HCT116 (cell line): ENCODE measurements around the gene CSNK1G2. TPM values are rescaled to one million over a fixed set of nuclear protein-coding genes. Genes with fewer than 3 reads are reported as not detected.

Source experiments
- ATAC-seq: fragments of 200-7000 bp; cut with Tn5 transposase; 2 replicates; pipeline ENCODE4 v1.9.1; 2020; ENCODE audit warnings: mild to moderate bottlenecking, moderate library complexity
- BruUV-seq: library from RNA; stranded (reverse); fragments of 400-500 nt; replicated peaks from 2 replicates; lab custom pipeline; 2021; lab: Mats Ljungman, UMichigan
- CTCF ChIA-PET: fragments of 300-600 bp; sonication (Branson Sonifier 250); formaldehyde crosslinking; loops from one replicate; lab custom pipeline; 2021; ENCODE audit warnings: antibody characterized with exemption; lab: Charles Lee
- POLR2A ChIA-PET: fragments of 300-600, 350-600 bp; sonication (Branson Sonifier 250); formaldehyde crosslinking; loops from one replicate; lab custom pipeline; 2021; ENCODE audit warnings: antibody characterized with exemption; lab: Charles Lee
- RAD21 ChIA-PET, 2 experiments: fragments of 300-600 bp; sonication (Branson Sonifier 250); formaldehyde crosslinking; loops; one replicate each; lab custom pipeline; 2023; ENCODE audit warnings: low total read pairs in 2 of 2; ENCODE audit not compliant: uncharacterized antibody in 2 of 2, unreplicated experiment in 2 of 2, low non-redundant PET in 1 of 2; lab: Charles Lee
- DNase-seq: peaks from one replicate; pipeline ENCODE4 v3.0.0-alpha.2; 2010; ENCODE audit warnings: low read depth, low spot score
- H2AFZ ChIP-seq: fragments of 200-600 bp; shearing (Covaris generic), sonication (generic); 2 replicates; pipeline ENCODE4 v1.6.1; 2017; ENCODE audit warnings: low read depth, mixed run types, mixed read lengths, antibody characterized with exemption, low read length; ENCODE audit not compliant: poor library complexity, severe bottlenecking
- H3K27ac ChIP-seq: 2 replicates; pipeline ENCODE4 v1.5.1; 2012; ENCODE audit warnings: low read depth, low read length
- H3K27me3 ChIP-seq: fragments of 200-600 bp; sonication (generic); 2 replicates; pipeline ENCODE4 v1.6.1; 2016; ENCODE audit warnings: mixed run types, low read length, mixed read lengths; ENCODE audit not compliant: insufficient read depth
- H3K36me3 ChIP-seq, 2 experiments: fragments of 200-500 bp in 1 of 2; fragments of 200-600 bp in 1 of 2; sonication (Bioruptor generic) in 1 of 2; sonication (generic) in 1 of 2; 2 replicates each; pipeline versions ENCODE4 v1.5.1 to v1.6.1; 2014 to 2016; ENCODE audit warnings: low read length in 2 of 2, inconsistent platforms in 1 of 2, mixed read lengths in 1 of 2, mixed run types in 1 of 2; ENCODE audit not compliant: insufficient read depth in 2 of 2, control insufficient read depth in 1 of 2
- H3K4me1 ChIP-seq, 2 experiments: fragments of 200-600 bp in 1 of 2; sonication (generic) in 1 of 2; 2 replicates each; pipeline versions ENCODE4 v1.5.1 to v1.6.1; 2012 to 2017; ENCODE audit warnings: low read length in 2 of 2, inconsistent platforms in 1 of 2, mild to moderate bottlenecking in 1 of 2, mixed read lengths in 1 of 2, mixed run types in 1 of 2, moderate library complexity in 1 of 2; ENCODE audit not compliant: insufficient read depth in 2 of 2, control insufficient read depth in 1 of 2
- H3K4me2 ChIP-seq: fragments of 200-600 bp; sonication (generic); 2 replicates; pipeline ENCODE4 v1.6.1; 2017; ENCODE audit warnings: mixed run types, low read length, mixed read lengths
- H3K4me3 ChIP-seq, 2 experiments: fragments of 200-600 bp in 1 of 2; sonication (generic) in 1 of 2; replicated peaks in 1 of 2; 2 replicates each; pipeline ENCODE4 v1.5.1; 2011 to 2016; ENCODE audit warnings: low read length in 2 of 2, control low read depth in 1 of 2, low read depth in 1 of 2, mild to moderate bottlenecking in 1 of 2, mixed read lengths in 1 of 2, mixed run types in 1 of 2
- H3K79me2 ChIP-seq: fragments of 200-600 bp; sonication (generic); 2 replicates; pipeline ENCODE4 v1.6.1; 2017; ENCODE audit warnings: mild to moderate bottlenecking, mixed run types, low read length, moderate library complexity, mixed read lengths; ENCODE audit not compliant: insufficient read depth
- H3K9ac ChIP-seq: fragments of 200-600 bp; sonication (generic); 2 replicates; pipeline ENCODE4 v1.6.1; 2016; ENCODE audit warnings: low read length, mixed read lengths
- H3K9me2 ChIP-seq: fragments of 200-600 bp; sonication (generic), shearing (Covaris generic); 2 replicates; pipeline ENCODE4 v1.6.1; 2017; ENCODE audit warnings: mixed run types, mild to moderate bottlenecking, moderate library complexity; ENCODE audit not compliant: insufficient read depth
- H3K9me3 ChIP-seq, 2 experiments: fragments of 200-500 bp in 1 of 2; fragments of 200-600 bp in 1 of 2; sonication (Bioruptor generic) in 1 of 2; sonication (generic) in 1 of 2; 2 replicates each; pipeline ENCODE4 v1.6.1; 2014 to 2017; ENCODE audit warnings: low read length in 2 of 2, mixed read lengths in 2 of 2, inconsistent platforms in 1 of 2, low read depth in 1 of 2, mild to moderate bottlenecking in 1 of 2, mixed run types in 1 of 2, moderate library complexity in 1 of 2; ENCODE audit not compliant: control insufficient read depth in 1 of 2, insufficient read depth in 1 of 2
- H4K20me1 ChIP-seq: fragments of 200-600 bp; sonication (generic), shearing (Covaris generic); 2 replicates; pipeline ENCODE4 v1.6.1; 2017; ENCODE audit warnings: mixed run types, mild to moderate bottlenecking, moderate library complexity; ENCODE audit not compliant: insufficient read depth
- CBX3 ChIP-seq: IDR thresholded peaks from 2 replicates; pipeline ENCODE4 v1.6.1; 2012; ENCODE audit warnings: low read depth
- CEBPB ChIP-seq: IDR thresholded peaks from 2 replicates; pipeline ENCODE4 v1.6.1; 2012; ENCODE audit warnings: low read depth
- EGR1 ChIP-seq: IDR thresholded peaks from 2 replicates; pipeline ENCODE4 v1.6.1; 2012; ENCODE audit warnings: low read depth
- ELF1 ChIP-seq: IDR thresholded peaks from 2 replicates; pipeline ENCODE4 v1.6.1; 2012; ENCODE audit warnings: low read depth, borderline replicate concordance
- EZH2 ChIP-seq: fragments of 200-600 bp; sonication (generic); IDR thresholded peaks from 2 replicates; pipeline ENCODE4 v1.6.1; 2017; ENCODE audit warnings: antibody characterized with exemption, mixed run types
- JUND ChIP-seq: IDR thresholded peaks from 2 replicates; pipeline ENCODE4 v1.6.1; 2012
- POLR2A ChIP-seq: IDR thresholded peaks from 2 replicates; pipeline ENCODE4 v1.7.0; 2011; ENCODE audit warnings: borderline replicate concordance; ENCODE audit not compliant: insufficient read depth, insufficient read length; ENCODE audit errors: extremely low read depth
- RAD21 ChIP-seq: IDR thresholded peaks from 2 replicates; pipeline ENCODE4 v1.6.1; 2012; ENCODE audit warnings: low read depth, mild to moderate bottlenecking
- SIN3A ChIP-seq: IDR thresholded peaks from 2 replicates; pipeline ENCODE4 v1.6.1; 2012; ENCODE audit warnings: low read depth
- SP1 ChIP-seq: IDR thresholded peaks from 2 replicates; pipeline ENCODE4 v1.6.1; 2012; ENCODE audit warnings: low read depth
- ZFX ChIP-seq: fragments of 450-650 bp; IDR thresholded peaks from 2 replicates; pipeline ENCODE4 v1.6.1; 2017
- intact Hi-C: fragments of 100-400 bp; cut with micrococcal nuclease; formaldehyde crosslinking; loops from 2 replicates; pipeline ENCODE4 v1.10.0; 2022
- total RNA-seq: library from RNA; stranded (reverse); gene quantifications from one replicate; pipeline ENCODE4 v1.2.1, GENCODE V29; 2021; ENCODE audit not compliant: unreplicated experiment
- TF ChIP-seq, protein P1 (sequence below), 3 experiments: fragments of 200-600 bp in 1 of 3; sonication (generic) in 1 of 3; IDR thresholded peaks in 2 of 3; conservative IDR thresholded peaks in 1 of 3; 2 replicates each; pipeline ENCODE4 v1.5.1; 2012 to 2017; ENCODE audit warnings: low read depth in 2 of 3, low read length in 2 of 3, antibody characterized with exemption in 1 of 3, borderline replicate concordance in 1 of 3, control low read depth in 1 of 3, mild to moderate bottlenecking in 1 of 3, mixed read lengths in 1 of 3, mixed run types in 1 of 3, moderate library complexity in 1 of 3; ENCODE audit not compliant: insufficient read depth in 1 of 3
- TF ChIP-seq, protein P2 (sequence below): IDR thresholded peaks from 2 replicates; pipeline ENCODE4 v1.6.1; 2011; ENCODE audit warnings: mild to moderate bottlenecking, low read length, moderate library complexity; ENCODE audit not compliant: insufficient replicate concordance; ENCODE audit errors: extremely low read depth
- TF ChIP-seq, protein P3 (sequence below): IDR thresholded peaks from 2 replicates; pipeline ENCODE4 v1.6.1; 2012
- TF ChIP-seq, protein P4 (sequence below): IDR thresholded peaks from 2 replicates; pipeline ENCODE4 v1.6.1; 2012; ENCODE audit warnings: low read depth

CSNK1G2 gene
- total RNA-seq, 1 experiment from 2014 or later = 97.9 TPM

DNA sequence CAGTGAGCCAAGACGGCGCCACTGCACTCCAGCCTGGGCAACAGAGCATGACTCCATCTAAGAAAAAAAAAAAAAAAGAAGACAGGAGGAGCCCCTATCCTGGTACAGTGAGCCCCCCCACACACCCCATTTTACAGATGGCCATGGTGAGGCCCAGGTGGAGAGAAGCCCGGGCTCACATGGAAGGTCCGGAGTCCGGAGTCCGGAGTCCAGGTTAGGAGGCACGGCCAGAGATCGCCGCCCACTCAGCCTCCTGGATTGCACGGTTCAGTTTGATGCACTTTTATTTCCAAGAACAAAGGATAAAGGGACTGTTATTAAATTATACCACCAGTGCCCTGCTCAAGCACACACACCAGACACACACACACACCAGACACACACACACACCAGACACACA, 85.8 kb downstream of the CSNK1G2 start:
- RAD21 ChIA-PET = no interaction called here
- H4K20me1 ChIP-seq = no peaks in the 10 kb centered on the region

DNA sequence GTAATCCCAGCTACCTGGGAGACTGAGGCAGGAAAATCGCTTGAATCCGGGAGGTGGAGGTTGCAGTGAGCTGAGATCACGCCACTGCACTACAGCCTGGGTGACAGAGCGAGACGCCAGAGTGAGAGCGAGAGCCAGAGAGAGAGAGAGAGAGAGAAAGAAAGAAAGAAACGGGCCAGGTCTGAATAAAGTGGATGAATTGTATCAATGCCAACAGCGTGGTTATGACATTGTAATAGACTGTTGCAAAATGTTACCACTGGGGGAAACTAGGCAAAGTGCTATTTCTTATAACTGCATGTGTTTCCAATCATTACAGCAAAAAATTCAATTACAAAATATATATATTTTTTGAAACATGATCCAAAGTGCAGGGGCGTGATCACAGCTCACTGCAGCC, 86.4 kb downstream of the CSNK1G2 start:
- no peaks in the 10 kb centered on the region for H3K79me2 ChIP-seq
- no peaks in the 10 kb centered on the region for H3K9me3 ChIP-seq
- ATAC-seq (no peak), DNase-seq (no peak)
- ChIA-PET RAD21 (no interaction called here), CTCF (no interaction called here), POLR2A (interaction anchor here (1.2 kb wide), 1 partner anchor 27 kb away, joined by 3 read pairs; no protein-coding TSS in a partner anchor)
- H3K9ac ChIP-seq = no peak overlapping the region
- intact Hi-C loops = no loop called here
- no peak overlapping the region for H3K4me3 ChIP-seq
- H3K27me3 ChIP-seq = no peaks in the 10 kb centered on the region
- no peak overlapping the region for H2AFZ ChIP-seq
- H3K36me3 ChIP-seq = no peaks in the 10 kb centered on the region
- H3K27ac ChIP-seq = no peak overlapping the region
- H3K4me2 ChIP-seq = peak overlapping the region; percentile 25
- no TSS peak for BruUV-seq
- H3K4me1 ChIP-seq = peaks cover 51 to 67% of the 10 kb centered on the region in 2 experiments
- H4K20me1 ChIP-seq = no peaks in the 10 kb centered on the region
- no peaks in the 10 kb centered on the region for H3K9me2 ChIP-seq
- TF ChIP-seq, protein P1, sequence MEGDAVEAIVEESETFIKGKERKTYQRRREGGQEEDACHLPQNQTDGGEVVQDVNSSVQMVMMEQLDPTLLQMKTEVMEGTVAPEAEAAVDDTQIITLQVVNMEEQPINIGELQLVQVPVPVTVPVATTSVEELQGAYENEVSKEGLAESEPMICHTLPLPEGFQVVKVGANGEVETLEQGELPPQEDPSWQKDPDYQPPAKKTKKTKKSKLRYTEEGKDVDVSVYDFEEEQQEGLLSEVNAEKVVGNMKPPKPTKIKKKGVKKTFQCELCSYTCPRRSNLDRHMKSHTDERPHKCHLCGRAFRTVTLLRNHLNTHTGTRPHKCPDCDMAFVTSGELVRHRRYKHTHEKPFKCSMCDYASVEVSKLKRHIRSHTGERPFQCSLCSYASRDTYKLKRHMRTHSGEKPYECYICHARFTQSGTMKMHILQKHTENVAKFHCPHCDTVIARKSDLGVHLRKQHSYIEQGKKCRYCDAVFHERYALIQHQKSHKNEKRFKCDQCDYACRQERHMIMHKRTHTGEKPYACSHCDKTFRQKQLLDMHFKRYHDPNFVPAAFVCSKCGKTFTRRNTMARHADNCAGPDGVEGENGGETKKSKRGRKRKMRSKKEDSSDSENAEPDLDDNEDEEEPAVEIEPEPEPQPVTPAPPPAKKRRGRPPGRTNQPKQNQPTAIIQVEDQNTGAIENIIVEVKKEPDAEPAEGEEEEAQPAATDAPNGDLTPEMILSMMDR (IDR thresholded peaks at IDR 0.05 in 2 of 3, conservative IDR thresholded peaks at IDR 0.05 in 1 of 3; ENCODE audit: borderline replicate concordance in 1 of 3, insufficient read depth in 1 of 3, low read depth in 2 of 3, low read length in 2 of 3) = no peak
- TF ChIP-seq CBX3 = no peak
- TF ChIP-seq EGR1 = no peak
- no peak for TF ChIP-seq ELF1
- no peak for TF ChIP-seq JUND
- TF ChIP-seq SIN3A = no peak
- TF ChIP-seq SP1 = no peak
- TF ChIP-seq, protein P2, sequence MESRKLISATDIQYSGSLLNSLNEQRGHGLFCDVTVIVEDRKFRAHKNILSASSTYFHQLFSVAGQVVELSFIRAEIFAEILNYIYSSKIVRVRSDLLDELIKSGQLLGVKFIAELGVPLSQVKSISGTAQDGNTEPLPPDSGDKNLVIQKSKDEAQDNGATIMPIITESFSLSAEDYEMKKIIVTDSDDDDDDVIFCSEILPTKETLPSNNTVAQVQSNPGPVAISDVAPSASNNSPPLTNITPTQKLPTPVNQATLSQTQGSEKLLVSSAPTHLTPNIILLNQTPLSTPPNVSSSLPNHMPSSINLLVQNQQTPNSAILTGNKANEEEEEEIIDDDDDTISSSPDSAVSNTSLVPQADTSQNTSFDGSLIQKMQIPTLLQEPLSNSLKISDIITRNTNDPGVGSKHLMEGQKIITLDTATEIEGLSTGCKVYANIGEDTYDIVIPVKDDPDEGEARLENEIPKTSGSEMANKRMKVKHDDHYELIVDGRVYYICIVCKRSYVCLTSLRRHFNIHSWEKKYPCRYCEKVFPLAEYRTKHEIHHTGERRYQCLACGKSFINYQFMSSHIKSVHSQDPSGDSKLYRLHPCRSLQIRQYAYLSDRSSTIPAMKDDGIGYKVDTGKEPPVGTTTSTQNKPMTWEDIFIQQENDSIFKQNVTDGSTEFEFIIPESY = no peak
- no peak for TF ChIP-seq ZFX
- TF ChIP-seq, protein P3, sequence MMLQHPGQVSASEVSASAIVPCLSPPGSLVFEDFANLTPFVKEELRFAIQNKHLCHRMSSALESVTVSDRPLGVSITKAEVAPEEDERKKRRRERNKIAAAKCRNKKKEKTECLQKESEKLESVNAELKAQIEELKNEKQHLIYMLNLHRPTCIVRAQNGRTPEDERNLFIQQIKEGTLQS = no peak
- TF ChIP-seq, protein P4, sequence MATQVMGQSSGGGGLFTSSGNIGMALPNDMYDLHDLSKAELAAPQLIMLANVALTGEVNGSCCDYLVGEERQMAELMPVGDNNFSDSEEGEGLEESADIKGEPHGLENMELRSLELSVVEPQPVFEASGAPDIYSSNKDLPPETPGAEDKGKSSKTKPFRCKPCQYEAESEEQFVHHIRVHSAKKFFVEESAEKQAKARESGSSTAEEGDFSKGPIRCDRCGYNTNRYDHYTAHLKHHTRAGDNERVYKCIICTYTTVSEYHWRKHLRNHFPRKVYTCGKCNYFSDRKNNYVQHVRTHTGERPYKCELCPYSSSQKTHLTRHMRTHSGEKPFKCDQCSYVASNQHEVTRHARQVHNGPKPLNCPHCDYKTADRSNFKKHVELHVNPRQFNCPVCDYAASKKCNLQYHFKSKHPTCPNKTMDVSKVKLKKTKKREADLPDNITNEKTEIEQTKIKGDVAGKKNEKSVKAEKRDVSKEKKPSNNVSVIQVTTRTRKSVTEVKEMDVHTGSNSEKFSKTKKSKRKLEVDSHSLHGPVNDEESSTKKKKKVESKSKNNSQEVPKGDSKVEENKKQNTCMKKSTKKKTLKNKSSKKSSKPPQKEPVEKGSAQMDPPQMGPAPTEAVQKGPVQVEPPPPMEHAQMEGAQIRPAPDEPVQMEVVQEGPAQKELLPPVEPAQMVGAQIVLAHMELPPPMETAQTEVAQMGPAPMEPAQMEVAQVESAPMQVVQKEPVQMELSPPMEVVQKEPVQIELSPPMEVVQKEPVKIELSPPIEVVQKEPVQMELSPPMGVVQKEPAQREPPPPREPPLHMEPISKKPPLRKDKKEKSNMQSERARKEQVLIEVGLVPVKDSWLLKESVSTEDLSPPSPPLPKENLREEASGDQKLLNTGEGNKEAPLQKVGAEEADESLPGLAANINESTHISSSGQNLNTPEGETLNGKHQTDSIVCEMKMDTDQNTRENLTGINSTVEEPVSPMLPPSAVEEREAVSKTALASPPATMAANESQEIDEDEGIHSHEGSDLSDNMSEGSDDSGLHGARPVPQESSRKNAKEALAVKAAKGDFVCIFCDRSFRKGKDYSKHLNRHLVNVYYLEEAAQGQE = no peak
- no peak for TF ChIP-seq CEBPB

More for the DNA sequence above, 85.8 kb downstream of the CSNK1G2 start:
- no peaks in the 10 kb centered on the region for H3K79me2 ChIP-seq
- H3K4me1 ChIP-seq = peaks cover 48 to 62% of the 10 kb centered on the region in 2 experiments
- BruUV-seq = no TSS peak
- intact Hi-C loops = no loop called here
- no peak overlapping the region for H2AFZ ChIP-seq
- H3K9ac ChIP-seq = no peak overlapping the region
- H3K4me2 ChIP-seq = peak overlapping the region; percentile 25
- DNase-seq = no peak
- H3K27ac ChIP-seq = no peak overlapping the region
- no peaks in the 10 kb centered on the region for H3K9me3 ChIP-seq
- ChIA-PET CTCF (no interaction called here), POLR2A (no interaction called here)
- no peak overlapping the region for H3K4me3 ChIP-seq
- no peaks in the 10 kb centered on the region for H3K27me3 ChIP-seq
- TF ChIP-seq RAD21 = no peak
- TF ChIP-seq POLR2A = no peak
- peak; percentile 28; the same call in 1 of the 2 replicates for TF ChIP-seq EGR1
- TF ChIP-seq EZH2 = no peak
- no peaks in the 10 kb centered on the region for H3K36me3 ChIP-seq
- H3K9me2 ChIP-seq = no peaks in the 10 kb centered on the region
- no peak for ATAC-seq
